T-helper 1 cell (primary cell): ENCODE results near the gene OMP.

Experiments
- DNase-seq, 5 donors: peaks; one replicate each; pipeline ENCODE4 v3.0.0-alpha.2; 2012 to 2020

OMP gene

GRCh38 chr11:77069969-77070582 is 32.6 kb upstream of the OMP start:
- DNase-seq = no peak

DNA sequence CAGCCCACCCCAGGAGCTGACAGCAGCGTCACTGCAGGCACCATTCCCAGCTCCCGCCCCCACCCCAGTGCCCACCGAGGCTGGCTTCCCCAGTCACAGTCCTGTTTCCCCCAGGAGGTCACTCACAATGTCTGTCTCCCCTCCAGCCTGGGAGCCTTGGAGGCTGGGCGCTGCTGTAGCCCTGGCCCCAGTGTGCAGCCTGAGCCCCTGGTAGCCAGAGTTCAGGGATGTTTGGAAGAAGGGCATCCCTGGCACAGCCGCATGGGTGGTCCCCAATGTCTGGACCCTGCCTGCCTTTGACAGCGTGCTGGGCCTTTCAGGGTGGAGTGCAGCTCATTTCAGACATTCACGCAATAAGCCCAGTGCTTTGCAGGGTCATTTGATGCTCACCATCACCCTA is 31.6 kb upstream of the OMP start:
- no peak for DNase-seq

DNA sequence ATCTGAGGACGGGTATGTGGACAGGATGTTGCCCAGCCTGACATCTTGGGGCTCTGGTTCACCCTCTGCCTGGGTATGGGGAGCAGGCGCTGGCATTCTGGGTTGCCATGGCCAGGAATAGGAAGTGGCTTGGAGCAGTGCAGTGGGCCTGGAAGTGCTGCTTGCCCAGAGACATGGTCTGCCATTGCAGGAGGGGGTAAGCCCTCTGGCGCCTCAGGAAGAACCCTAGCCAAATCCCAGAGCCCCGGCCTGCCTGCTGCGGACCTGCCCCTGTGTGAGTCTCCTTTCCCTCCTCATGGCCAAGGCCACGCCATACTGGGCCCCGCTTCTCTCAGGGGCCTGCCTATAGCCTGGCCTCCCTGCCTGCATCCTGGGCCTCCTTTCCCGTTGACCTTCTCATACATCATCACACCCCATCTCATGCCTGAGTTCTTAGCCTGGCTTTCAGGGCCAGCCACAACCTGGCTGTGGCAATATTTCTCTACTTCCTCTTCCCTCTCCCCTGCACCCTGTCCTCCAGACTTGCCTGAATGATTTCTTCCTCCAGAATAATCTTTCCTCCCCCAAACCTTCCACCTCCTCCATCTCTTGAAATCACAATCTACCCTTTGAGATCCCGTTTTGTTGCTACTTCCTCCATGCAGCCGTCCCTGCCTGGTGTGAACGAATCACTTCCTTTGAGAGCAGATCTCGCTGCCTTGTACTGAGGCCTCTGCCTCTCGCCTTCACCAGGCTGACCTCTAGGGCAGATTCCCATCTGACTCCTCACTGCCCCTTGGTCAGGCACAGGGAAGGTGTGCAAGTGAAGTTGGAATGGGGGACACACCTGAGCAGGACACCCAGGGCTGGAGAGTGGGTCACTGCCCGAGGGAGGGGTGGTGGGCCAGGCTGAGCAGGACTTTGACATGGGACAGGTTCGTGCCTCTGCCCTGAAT is 30.7 kb upstream of the OMP start:
- DNase-seq = no peak

GRCh38 chr11:77072851-77073327 is 29.8 kb upstream of the OMP start:
- DNase-seq = peak in 1 of 5 donors; percentile 20

DNA sequence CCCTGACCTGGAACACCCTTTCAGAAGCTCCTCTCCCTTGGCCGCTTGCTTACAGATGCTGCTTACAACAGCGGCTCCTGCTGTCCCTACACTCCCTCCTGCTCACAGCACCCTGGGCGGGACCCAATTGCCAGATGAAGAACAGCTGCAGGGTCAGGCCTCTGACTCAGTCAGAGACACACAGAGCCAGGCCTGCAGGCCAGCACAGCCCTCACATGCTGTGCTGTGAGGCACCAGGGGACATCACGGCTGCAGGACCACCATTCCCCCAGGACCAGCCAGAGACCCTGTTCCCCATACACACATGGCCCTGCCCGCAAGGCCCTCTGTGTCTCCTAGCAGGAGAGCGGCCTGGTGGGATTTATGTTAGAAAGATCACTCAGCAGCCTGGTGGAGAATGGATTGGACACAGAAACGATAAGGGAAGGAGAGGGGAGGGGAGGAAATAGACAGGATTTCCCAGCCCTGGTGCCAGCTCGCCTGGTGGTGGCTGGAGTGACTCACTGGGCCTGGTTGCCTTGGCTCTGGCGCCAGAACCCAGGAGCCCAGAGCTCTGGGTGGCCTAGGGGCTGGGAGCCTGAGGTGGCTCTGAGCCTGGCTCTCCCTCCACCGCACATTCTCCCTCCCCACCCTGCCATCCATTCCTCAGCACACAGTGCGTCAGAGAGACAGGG is 29.2 kb upstream of the OMP start:
- no peak for DNase-seq

GRCh38 chr11:77074205-77074604 is 28.4 kb upstream of the OMP start:
- peak in 1 of 5 donors; percentile 7 for DNase-seq

DNA sequence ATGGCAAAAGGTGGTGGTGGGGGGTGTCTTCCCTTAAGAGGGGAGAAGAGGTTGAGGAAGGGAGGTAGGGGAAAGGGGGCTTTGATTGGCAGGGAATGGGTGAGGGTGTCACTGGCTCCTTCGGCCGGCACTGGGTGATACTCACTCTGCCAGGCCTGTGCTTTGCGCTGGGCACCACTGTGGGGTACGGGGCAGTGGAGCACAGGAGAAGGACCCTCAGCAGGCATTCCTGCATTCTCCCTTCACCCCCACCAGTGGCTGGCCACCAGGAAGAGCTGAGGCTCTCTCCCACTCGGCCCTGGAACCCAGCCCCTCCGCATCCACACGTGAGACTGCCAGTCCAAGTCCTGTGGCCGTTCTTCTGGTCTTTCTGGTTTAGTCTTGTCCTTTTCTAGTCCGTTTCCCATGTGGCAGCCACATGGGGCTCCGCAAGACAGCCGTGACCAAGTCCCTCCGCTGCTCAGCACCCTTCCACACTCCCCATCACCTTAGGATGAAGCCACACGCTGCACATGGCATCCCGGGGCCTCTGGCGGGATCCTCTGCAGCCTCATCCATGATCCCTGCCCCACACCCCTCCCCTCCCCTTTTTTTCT is 27.9 kb upstream of the OMP start:
- no peak for DNase-seq

- DNase-seq = no peak
Measured at GRCh38 chr11:77075425-77075905, 27.2 kb upstream of the OMP start.

GRCh38 chr11:77079666-77080065 is 23.0 kb upstream of the OMP start:
- no peak for DNase-seq

DNA sequence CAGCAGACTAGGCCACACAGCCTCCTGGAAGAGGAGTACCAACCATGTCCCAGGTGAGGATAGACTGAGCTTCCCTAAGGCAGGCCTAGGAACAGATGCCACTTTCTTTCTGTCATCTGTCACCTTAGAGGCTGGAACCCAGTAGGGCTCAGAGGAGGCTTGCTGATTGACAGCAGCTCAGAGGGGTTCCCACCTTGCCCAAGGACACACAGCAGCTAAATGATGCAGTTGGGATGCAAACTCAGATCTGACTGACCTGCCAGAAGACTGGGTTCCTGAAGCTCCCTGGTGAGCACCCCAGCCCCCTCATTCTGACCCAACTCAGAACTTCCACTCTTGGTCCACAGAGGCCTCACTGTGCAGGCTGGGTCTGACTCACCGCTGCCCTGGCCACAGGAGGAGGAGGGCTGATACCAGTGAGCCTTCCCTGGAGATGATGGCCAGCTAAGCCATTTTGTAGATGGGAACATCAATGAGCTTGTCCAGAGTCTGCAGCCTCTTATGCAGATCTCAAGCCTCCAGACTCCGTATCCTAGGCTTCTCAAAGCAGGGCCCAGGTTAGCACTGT is 21.9 kb upstream of the OMP start:
- no peak for DNase-seq

DNA sequence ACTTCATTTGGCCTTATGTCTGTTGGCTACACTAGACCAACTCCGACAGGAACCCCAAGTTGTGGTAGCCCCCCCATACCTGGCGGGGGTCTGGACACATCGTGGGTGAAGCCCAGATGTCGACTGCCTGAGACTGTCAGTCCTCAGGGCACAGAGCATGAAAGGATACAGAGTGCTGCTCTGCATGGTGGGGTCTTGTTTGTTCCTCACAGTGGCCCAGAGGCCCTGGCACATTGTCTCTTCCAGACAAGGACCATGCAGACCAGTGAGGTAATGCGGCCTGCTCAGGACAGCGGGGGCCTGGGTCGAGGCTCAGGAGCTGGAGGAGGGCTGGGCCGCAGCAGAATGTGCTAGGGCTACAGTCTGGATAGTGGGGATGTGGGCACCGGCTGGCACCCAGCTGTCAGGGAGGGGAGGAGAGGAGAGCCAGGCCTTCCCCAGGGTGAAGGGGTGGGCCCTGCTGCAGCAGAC is 21.2 kb upstream of the OMP start:
- DNase-seq = peak in 1 of 5 donors; percentile 8

GRCh38 chr11:77081976-77082836 is 20.4 kb upstream of the OMP start:
- DNase-seq = peak in 1 of 5 donors; percentile 6

DNA sequence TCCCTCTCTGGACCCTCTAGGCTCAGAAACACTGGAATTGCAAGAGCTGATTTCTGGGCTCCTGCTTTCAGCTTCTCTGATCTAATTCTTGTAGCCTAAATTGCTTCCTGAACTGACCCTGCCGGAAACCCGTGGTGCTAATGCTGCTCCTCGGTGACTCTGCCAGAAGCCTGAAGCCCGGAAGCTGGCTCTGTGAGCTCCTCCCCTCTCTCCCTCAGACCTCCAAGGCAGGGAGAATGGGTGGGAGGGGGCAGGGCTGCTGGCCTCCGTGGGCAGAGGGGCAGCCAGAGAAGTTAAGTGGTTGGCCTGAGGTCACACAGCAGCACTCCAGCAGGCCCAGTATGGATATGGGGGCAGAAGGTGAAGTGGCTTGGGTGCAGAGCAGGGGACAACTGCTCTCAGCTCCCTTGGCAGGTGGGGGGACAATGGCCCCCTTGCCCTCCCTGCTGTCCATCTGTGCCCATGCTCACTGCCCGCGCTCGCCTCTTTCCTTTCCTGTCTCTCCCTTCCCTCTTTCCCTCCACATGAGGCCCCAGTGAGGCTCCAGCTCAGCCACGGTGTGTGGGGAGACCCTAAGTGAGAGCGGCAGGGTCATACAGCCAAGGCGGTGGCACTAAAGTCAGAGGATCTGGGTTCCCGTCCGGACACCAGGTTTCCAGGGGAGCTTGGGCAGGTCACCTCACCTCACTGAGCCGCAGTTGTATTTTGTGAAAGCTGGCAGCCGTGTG is 19.6 kb upstream of the OMP start:
- peak in 3 of 5 donors; percentile 11 to 71 (median 35) for DNase-seq

GRCh38 chr11:77083566-77084245 is 18.9 kb upstream of the OMP start:
- peak in 1 of 5 donors; percentile 8 for DNase-seq

DNA sequence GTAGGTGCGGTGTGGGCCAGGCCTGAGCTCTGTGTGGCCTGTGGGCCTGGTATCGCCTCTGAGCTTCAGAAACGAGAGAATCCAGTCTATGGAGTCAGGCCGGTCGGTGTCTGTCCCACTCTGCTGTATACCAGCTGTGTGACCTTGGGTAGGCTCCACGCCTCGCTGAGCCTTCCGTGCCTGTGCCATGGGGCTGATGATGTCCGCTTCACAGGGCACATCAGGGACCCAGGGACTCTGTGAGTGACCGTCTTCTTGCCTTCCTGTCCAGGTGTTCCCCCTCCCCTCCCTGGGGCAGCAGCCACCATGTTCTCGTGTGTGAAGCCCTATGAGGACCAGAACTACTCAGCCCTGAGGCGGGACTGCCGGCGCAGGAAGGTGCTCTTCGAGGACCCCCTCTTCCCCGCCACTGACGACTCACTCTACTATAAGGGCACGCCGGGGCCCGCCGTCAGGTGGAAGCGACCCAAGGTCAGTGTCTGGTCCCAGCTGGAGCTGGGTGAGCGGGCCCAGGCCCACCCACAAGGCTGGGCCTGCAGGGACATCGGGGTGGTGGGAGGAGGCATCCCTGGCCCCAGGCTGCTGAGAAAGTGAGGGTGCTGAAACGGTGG is 18.0 kb upstream of the OMP start:
- peak in 1 of 5 donors; percentile 4 for DNase-seq

DNA sequence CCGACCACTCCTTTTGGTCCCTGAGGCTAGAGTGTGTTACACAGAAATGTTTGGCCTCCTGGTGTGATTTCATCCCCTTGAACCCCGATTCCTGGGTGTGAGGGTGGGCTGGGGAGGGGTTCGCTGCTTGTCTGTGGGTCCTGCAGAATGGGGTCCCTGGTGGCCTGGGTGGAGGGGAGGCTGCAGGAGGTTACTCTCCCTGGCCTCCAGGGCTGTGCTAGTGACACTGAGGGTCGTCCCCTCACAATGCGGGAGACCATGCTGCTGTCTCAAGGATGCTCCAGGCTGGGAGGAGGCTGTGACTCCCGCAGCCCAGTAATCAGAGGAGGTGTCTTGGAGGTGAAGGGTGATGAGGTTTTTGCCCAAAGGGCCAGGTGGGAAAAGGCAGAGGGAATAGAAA is 17.0 kb upstream of the OMP start:
- no peak for DNase-seq

DNA sequence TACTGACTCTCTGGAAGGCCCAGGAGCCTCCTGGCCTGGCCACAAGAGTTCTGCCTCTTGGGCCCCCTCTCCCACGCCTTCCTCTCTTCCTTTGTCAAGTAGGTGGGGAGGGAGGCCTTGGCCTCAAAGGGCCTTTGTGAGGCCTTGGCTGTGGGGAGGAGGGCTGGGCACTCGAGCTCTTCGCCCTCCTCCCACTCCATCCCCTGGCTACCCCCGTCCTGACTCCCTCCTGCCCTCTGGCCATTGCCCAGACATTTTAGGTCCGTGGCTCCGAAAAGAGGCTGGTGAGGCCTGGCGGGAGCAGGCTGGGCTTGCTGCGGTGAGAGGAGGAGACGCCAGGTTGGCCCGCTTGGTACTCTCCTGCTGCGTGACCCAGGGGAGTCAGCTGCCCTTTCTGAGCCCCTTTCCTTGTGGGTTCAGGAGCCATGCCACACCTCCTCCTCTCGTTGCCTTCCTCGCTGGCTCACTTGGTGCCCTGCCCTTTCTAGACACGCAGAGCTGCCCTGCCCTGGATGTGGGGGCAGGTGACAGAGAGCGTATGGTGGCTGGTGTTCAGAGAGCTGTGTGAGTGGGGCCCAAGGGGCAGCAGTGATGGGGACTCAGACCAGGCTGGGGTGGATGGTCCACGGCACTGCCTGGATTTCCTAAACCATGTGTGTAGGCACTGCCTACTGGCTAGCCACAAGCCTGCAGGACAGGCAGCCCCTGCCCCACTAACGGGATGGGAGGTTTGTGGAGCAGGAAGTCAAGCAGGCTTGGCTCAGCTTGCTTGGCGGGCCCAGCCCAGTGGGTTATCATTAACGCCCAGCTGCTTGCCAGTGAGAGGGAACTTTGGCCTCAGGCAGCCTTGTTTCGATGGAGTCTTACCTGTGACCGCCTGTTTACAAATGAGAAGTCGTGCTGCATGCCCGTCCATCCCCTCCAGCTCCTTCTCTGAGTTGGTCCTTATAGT is 15.8 kb upstream of the OMP start:
- DNase-seq = no peak

DNA sequence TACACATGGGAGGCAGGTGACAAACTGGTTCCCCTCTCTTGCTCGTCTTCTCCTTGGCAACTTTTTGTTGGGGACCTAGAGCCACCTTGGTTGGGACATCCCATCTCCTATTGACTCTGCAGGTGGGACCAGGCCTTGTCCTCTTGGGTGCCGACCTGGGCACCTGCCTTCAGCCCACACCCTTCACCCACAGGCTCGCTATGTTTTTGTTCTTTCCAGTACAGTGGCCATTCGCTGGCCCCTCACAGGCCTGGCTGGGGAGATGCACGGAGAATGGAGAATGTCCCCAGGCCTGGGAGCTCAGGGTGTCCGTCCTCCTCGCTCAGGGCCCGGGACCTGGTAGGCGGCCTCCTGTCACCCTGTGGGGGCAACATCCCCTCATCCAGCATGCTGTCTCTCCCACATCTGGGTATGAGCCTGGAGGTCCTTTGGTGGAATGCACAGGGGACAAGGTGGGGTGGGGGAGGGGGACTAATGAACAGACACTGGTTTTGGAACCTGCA is 14.9 kb upstream of the OMP start:
- no peak for DNase-seq
